ENCODE data around the gene SPAG6.

DNA sequence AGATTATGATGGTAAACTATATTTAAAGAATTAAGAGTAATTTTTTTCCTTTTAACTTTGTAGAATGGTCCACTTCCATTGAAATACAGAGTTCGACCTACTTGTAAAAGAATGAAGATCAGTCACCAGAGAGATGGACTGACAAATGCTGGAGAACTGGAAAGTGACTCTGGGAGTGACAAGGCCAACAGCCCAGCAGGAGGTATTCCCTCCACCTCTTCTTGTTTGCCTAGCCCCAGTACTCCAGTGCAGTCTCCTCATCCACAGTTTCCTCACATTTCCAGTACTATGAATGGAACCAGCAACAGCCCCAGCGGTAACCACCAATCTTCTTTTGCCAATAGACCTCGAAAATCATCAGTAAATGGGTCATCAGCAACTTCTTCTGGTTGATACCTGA is 16.1 kb upstream of the SPAG6 start:
- TF ChIP-seq POLR2A (IDR thresholded peaks at IDR 0.05), result no peak
- TF ChIP-seq, protein P1, sequence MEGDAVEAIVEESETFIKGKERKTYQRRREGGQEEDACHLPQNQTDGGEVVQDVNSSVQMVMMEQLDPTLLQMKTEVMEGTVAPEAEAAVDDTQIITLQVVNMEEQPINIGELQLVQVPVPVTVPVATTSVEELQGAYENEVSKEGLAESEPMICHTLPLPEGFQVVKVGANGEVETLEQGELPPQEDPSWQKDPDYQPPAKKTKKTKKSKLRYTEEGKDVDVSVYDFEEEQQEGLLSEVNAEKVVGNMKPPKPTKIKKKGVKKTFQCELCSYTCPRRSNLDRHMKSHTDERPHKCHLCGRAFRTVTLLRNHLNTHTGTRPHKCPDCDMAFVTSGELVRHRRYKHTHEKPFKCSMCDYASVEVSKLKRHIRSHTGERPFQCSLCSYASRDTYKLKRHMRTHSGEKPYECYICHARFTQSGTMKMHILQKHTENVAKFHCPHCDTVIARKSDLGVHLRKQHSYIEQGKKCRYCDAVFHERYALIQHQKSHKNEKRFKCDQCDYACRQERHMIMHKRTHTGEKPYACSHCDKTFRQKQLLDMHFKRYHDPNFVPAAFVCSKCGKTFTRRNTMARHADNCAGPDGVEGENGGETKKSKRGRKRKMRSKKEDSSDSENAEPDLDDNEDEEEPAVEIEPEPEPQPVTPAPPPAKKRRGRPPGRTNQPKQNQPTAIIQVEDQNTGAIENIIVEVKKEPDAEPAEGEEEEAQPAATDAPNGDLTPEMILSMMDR (IDR thresholded peaks at IDR 0.05), result no peak
